HFF-Myc (cell line): ENCODE results near the gene STING1.

ENCODE experiments used
- DNase-seq: peaks from one replicate; pipeline ENCODE4 v3.0.0-alpha.2; 2011; ENCODE audit warnings: low read depth; ENCODE audit errors: extremely low read depth
- H3K4me3 ChIP-seq: replicated peaks from 2 replicates; pipeline ENCODE4 v1.5.1; 2011; ENCODE audit warnings: low read depth, mild to moderate bottlenecking, control low read depth, low read length
- CTCF ChIP-seq: IDR thresholded peaks from 2 replicates; pipeline ENCODE4 v1.5.1; 2012; ENCODE audit warnings: mild to moderate bottlenecking, low read depth, low read length, control low read depth; ENCODE audit errors: missing control alignments

Gene STING1

GRCh38 chr5:139458580-139459407 lies 23.8 kb downstream of the STING1 start:
- H3K4me3 ChIP-seq, result no peak overlapping the region
- no peak for TF ChIP-seq CTCF
- DNase-seq, result no peak

GRCh38 chr5:139457653-139458306 lies 24.8 kb downstream of the STING1 start:
- H3K4me3 ChIP-seq, result no peak overlapping the region
- DNase-seq, result no peak
- TF ChIP-seq CTCF, result no peak

- no peak for TF ChIP-seq CTCF
- H3K4me3 ChIP-seq, result no peak overlapping the region
- no peak for DNase-seq
These were observed 25.3 kb downstream of the STING1 start for GRCh38 chr5:139457241-139457640.

- H3K4me3 ChIP-seq, result no peak overlapping the region
- no peak for DNase-seq
- TF ChIP-seq CTCF, result no peak
These were observed 25.8 kb downstream of the STING1 start for GRCh38 chr5:139456776-139457175.

- DNase-seq, result no peak
- no peak overlapping the region for H3K4me3 ChIP-seq
- TF ChIP-seq CTCF, result no peak
These were observed 27.8 kb downstream of the STING1 start for GRCh38 chr5:139454568-139455290.

- DNase-seq, result no peak
- TF ChIP-seq CTCF, result no peak
- H3K4me3 ChIP-seq, result no peak overlapping the region
These were observed 28.6 kb downstream of the STING1 start for GRCh38 chr5:139453683-139454567.
